Limb (tissue), 2 donors: Measurements from ENCODE around the gene KLHL7.
"Not testable (repeated sequence)": the region's sequence is repeated elsewhere in the genome, so short reads cannot be mapped to it uniquely, and the experiment has no call there.

Source experiments
- DNase-seq, 2 donors: peaks; one replicate each; pipeline ENCODE4 v3.0.0-alpha.2; 2016; ENCODE audit errors: extremely low spot score in 2 of 2

The KLHL7 gene

DNA sequence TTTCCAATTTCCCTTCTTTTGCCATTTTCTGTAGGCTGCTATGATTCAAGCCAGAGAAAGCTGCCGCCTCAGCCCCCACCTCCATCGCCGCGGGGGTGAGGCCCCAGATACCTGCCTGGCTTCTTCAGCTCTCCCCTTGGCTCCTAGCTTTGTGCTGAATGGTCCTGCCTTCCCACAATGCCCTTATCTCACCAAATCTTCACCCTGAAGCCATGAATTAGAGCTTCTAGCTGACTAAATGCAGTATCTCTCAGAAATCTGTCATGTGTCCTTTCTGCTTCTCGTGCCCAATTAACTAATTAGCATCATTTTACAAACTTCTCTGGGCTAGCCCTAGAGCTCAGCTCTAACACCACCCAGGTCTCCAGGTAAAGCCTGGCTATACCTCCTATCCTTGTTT lies 108.8 kb downstream of the KLHL7 start:
- DNase-seq: no peak

DNA sequence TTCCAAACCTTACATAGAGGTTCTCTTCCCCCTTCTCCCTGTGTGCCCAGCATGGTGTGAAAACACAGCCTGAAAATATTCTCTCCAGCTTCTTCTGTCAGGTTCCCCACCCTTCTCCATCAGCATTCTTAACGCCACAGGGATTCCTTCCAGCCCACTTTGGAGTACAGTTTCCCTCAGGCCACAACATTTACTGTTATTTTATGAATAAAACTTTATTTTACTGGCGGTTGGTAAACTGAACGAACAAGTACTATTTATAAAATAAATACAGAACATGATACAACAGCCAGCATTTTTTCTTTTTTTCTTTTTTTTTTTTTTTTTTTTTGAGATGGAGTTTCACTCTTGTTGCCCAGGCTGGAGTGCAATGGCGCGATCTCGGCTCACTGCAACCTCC lies 109.4 kb downstream of the KLHL7 start:
- no peak for DNase-seq

DNA sequence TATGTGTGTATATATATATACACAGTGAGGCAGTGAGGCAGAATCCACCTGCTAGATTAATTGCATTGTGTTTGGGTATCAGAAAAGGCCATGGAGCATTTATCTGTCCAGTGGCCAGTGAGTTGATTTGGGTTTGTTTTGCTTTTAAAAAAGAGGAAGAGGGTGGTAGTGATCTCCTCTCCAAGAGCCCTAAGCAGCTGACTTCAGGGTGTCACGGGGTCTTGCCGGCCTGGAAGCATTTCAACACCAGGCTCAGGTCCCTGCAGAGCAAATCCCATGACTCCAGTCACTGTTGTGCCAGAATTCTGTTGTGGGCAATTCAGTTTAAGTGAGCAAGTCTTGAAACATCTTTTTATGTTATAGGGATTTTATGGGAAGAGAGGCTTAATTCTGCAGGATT lies 110.4 kb downstream of the KLHL7 start:
- no peak for DNase-seq

DNA sequence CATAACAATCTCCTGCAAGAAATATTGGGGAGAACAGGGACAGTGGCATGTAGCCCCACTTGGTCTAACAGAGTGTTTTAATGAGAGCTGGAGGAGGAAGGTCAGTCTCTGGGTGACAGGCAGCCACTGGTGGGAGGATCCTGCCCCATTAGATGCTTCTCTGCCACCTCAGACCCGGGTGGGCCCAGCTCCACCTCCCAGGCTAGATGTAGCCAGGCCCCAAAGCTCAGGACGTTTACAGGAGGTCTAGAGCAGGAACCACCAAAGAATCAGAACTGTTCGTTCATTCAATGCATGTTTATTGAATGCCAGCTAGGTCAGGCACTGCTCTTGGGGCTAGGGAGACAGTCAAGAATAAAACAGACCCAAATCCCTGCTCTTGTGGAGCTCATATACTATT lies 112.6 kb downstream of the KLHL7 start:
- DNase-seq: no peak

DNA sequence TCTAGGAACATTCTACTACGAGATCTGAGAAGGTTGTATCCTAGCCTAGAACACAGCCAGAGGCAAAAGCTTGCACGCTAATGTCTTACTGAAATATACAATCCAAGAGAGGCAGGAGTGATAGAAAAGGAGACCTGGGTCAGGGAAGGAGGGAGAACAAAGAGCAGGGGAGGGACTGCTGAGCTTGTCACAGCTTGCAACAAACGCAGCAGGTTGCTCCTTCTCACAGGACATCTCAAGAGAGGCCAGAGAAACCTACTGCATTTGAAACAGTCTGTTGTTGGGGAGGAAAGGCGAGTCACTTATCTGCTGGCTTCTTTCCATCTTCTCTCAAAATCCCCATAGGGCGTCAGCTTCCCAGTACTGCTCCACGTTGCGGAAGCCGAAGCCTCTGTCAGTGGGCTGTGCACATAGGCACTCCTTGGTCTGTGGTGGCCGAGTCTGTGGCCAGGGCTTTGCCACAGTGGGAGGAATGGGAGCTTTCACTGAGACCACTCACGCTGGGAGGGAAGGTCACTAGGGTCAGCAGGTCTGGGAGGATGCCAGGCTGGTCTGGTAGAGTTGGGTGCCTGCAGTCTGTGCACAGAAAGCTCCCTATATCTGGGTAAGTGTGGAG lies 115.2 kb downstream of the KLHL7 start:
- DNase-seq: no peak

DNA sequence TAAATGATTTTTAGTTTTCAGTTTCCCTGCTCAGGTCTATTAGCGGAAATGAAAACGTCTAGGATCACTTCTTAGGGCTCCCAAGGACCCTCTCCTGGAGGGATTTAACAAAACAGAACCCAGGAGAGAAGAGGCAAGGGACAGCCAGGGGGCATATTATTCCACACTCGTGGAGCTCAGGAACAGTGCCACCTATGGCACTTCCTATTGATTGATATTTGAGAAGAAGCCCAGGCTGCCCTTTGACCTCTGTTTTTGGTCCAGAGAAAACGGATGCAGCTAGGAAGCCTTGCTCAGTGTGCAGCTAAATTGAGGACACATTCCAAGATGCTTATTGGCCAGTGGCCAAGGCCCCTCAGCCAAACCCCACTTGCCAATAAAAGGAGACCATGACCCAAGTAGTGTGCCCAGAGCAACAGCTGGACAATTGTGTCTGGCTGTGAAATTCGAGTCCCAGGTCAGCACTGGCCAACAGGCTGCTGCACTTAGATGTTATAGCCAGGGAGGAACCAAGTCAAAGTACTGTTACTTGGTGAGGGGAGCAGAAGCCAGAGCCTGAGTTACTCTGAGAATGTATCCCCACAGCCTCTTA lies 117.0 kb downstream of the KLHL7 start:
- DNase-seq: no peak

DNA sequence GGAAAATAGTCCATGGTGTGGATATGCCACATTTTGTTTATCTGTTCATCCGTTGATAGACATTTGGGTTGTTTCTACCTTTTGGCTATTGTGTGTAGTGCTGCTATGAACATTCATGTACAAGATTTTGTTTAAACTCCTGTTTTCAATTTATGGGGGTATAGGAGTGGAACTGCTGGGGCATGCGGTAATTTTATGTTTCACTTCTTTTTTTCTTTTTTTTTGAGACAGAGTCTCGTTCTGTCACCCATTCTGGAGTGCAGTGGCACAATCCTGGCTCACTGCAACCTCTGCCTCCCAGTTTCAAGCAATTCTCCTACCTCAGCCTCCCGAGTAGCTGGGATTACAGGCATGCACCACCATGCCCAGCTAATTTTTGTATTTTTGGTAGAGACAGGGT lies 118.8 kb downstream of the KLHL7 start:
- DNase-seq: not testable (repeated sequence)

DNA sequence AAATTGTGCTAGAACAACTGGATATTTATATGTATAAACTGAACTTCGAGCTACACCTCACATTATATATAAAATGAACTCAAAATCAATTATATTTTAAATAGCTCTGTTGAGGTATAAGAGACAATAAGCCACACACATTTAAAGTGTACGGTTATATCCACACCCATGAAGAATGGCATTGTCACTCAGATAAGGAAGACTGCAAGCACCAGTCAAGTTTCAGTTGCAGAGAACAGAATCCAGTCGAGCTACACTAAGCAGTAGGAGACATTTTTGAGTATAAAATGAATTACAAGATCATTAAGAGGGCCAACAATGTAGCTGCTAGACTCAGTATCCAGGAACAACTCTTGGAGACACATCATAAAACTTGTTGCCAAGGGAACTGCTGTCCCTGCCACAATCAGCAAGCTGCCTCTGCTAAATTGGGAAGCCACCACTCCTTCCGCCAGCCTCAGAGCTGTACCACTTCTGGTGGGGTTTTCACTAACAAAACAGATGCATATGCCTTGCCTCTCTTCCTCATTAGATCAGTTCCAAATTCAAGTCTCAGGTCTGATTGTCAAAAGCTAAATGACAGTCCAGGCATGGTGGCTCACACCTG lies 121.4 kb downstream of the KLHL7 start:
- DNase-seq: no peak
